ENCODE data around the gene MKNK1.

The MKNK1 gene

GRCh38 chr1:46621930-46622329 lies 17.9 kb upstream of the MKNK1 start:
- in situ Hi-C loops (cut with MboI; ENCODE audit: low pct_unique_long_range_greater_than_20kb, low sequenced_read_pairs): no loop called here

GRCh38 chr1:46619656-46620258 lies 15.7 kb upstream of the MKNK1 start:
- DNase-seq: no peak
- in situ Hi-C loops (cut with MboI; ENCODE audit: low pct_unique_long_range_greater_than_20kb, low sequenced_read_pairs): no loop called here

More at GRCh38 chr1:46621930-46622329, 17.9 kb upstream of the MKNK1 start:
- no peak for DNase-seq

GRCh38 chr1:46618754-46619415 lies 14.8 kb upstream of the MKNK1 start:
- DNase-seq: no peak
- in situ Hi-C loops (cut with MboI; ENCODE audit: low pct_unique_long_range_greater_than_20kb, low sequenced_read_pairs): no loop called here

- no peak for DNase-seq
- in situ Hi-C loops (cut with MboI; ENCODE audit: low pct_unique_long_range_greater_than_20kb, low sequenced_read_pairs): no loop called here
These were observed 13.8 kb upstream of the MKNK1 start for GRCh38 chr1:46617833-46618232.

GRCh38 chr1:46617108-46617800 lies 13.2 kb upstream of the MKNK1 start:
- no peak for DNase-seq
- in situ Hi-C loops (cut with MboI; ENCODE audit: low pct_unique_long_range_greater_than_20kb, low sequenced_read_pairs): no loop called here

- DNase-seq: no peak
- in situ Hi-C loops (cut with MboI; ENCODE audit: low pct_unique_long_range_greater_than_20kb, low sequenced_read_pairs): no loop called here
These were observed 12.4 kb upstream of the MKNK1 start, which contains the start of gene MOB3C for GRCh38 chr1:46616277-46617107. TSS of gene MOB3C (minus strand) at chr1:46616811. CDS start at chr1:46613321, 3,490 bp downstream.

- in situ Hi-C loops (cut with MboI; ENCODE audit: low pct_unique_long_range_greater_than_20kb, low sequenced_read_pairs): no loop called here
- no peak for DNase-seq
These were observed 11.7 kb upstream of the MKNK1 start for GRCh38 chr1:46615735-46616134.

GRCh38 chr1:46615088-46615487 lies 11.0 kb upstream of the MKNK1 start:
- in situ Hi-C loops (cut with MboI; ENCODE audit: low pct_unique_long_range_greater_than_20kb, low sequenced_read_pairs): no loop called here
- no peak for DNase-seq

GRCh38 chr1:46614604-46614984 lies 10.5 kb upstream of the MKNK1 start:
- in situ Hi-C loops (cut with MboI; ENCODE audit: low pct_unique_long_range_greater_than_20kb, low sequenced_read_pairs): no loop called here
- DNase-seq: no peak

- peak; percentile 84 for DNase-seq
- in situ Hi-C loops (cut with MboI; ENCODE audit: low pct_unique_long_range_greater_than_20kb, low sequenced_read_pairs): no loop called here
These were observed 9.9 kb upstream of the MKNK1 start for GRCh38 chr1:46613661-46614603.

GRCh38 chr1:46612937-46613660 lies 9.0 kb upstream of the MKNK1 start:
- no peak for DNase-seq
- in situ Hi-C loops (cut with MboI; ENCODE audit: low pct_unique_long_range_greater_than_20kb, low sequenced_read_pairs): no loop called here

- DNase-seq: no peak
- in situ Hi-C loops (cut with MboI; ENCODE audit: low pct_unique_long_range_greater_than_20kb, low sequenced_read_pairs): no loop called here
These were observed 7.7 kb upstream of the MKNK1 start for GRCh38 chr1:46611691-46612221.

GRCh38 chr1:46607345-46608130 lies 3.5 kb upstream of the MKNK1 start:
- in situ Hi-C loops (cut with MboI; ENCODE audit: low pct_unique_long_range_greater_than_20kb, low sequenced_read_pairs): no loop called here
- DNase-seq: no peak

GRCh38 chr1:46606255-46606965 lies 2.3 kb upstream of the MKNK1 start:
- in situ Hi-C loops (cut with MboI; ENCODE audit: low pct_unique_long_range_greater_than_20kb, low sequenced_read_pairs): no loop called here
- DNase-seq: no peak

- in situ Hi-C loops (cut with MboI; ENCODE audit: low pct_unique_long_range_greater_than_20kb, low sequenced_read_pairs): no loop called here
- peak; percentile 11 for DNase-seq
These were observed 1.2 kb upstream of the MKNK1 start for GRCh38 chr1:46605232-46605631.

GRCh38 chr1:46603481-46603857 lies 599 bp downstream of the MKNK1 start:
- DNase-seq: no peak
- in situ Hi-C loops (cut with MboI; ENCODE audit: low pct_unique_long_range_greater_than_20kb, low sequenced_read_pairs): no loop called here
